HG03442 (cell line): Measurements from ENCODE around the gene SHPK.

Experiments
- ATAC-seq: cut with Tn5 transposase; IDR thresholded peaks from one replicate; pipeline ENCODE4 v1.9.1; 2021; ENCODE audit warnings: mild to moderate bottlenecking, moderate library complexity; ENCODE audit not compliant: unreplicated experiment

Gene SHPK

GRCh38 chr17:3558603-3559269 lies 77.3 kb downstream of the SHPK start:
- ATAC-seq: peak; percentile 71
